Dedifferentiated amniotic fluid mesenchymal stem cell (primary cell): Measurements from ENCODE around the gene LIPT2.
A peak's percentile ranks its signal among the peaks of the same experiment; 100 is the strongest.
"Not testable (repeated sequence)": the region's sequence is repeated elsewhere in the genome, so short reads cannot be mapped to it uniquely, and the experiment has no call there.

ENCODE experiments used
- DNase-seq: peaks from one replicate; pipeline ENCODE4 v3.0.0-alpha.2; 2016; ENCODE audit errors: extremely low spot score

LIPT2 gene

DNA sequence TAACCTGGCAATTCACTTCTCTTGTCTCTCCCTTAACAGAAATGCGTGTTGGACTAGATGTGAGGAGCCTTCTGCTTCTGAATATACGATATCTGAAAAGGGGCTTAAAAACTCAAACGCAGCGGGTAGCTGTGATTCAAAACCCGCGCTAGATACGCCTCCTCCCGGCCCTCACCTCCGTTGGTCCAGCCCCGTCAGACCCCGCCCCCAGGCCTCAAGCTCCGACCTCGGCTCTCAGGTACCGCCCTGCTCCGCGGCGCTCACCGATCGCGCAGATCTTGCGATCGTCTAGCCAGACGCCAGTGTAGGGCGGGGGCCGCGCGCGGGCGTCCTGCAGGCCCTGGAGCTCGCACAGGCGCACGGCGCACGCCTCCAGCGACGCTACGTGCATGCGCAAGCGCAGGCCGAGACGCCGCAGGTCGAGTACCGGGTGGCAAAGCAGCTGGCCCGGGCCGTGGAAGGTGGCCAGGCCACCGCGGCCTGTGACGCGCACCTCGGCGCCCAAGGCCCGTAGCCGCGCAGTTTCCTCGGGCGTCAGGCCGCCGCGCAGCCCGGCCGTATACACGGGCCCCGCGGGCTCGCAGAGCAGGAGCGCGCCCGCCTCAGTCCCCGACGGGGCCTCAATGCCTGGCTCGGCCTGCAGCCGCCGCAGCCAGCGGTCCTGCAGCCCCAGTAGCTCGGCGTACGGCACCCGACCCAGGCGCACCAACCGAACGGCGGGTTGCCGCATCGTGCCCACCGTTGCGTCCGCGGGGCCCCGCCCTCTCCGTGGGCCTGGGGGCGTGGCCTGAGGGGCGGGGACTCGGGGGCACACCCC is at the start of gene LIPT2:
Gene LIPT2 (minus strand): TSS at position 751 of the 817 bp plus-strand sequence. CDS start 21 bp downstream, at position 730.
- peak; percentile 88 for DNase-seq

- no peak for DNase-seq
These were observed 47.9 kb upstream of the LIPT2 start for GRCh38 chr11:74541466-74541865.

GRCh38 chr11:74540270-74540669 is 46.7 kb upstream of the LIPT2 start:
- no peak for DNase-seq

DNA sequence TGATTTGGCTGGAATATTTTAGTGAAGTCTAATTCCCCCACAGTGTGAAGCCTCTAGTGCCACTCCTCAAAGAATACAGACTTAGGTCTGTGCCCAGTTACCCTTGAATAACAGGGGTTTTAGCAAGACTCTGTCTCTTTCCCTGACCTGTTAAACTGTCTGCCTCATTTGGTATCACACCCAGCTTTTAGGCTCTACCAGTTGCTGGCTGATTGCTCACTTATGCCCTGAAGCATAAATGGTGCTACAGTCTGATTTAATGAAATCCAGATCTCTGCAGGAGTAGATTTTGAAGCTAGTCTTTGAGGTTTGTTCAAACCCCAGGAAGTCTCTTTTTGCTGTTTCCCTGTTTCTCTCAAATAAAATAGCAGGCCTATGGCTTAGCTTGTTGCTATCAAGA is 45.2 kb upstream of the LIPT2 start:
- peak; percentile 52 for DNase-seq

DNA sequence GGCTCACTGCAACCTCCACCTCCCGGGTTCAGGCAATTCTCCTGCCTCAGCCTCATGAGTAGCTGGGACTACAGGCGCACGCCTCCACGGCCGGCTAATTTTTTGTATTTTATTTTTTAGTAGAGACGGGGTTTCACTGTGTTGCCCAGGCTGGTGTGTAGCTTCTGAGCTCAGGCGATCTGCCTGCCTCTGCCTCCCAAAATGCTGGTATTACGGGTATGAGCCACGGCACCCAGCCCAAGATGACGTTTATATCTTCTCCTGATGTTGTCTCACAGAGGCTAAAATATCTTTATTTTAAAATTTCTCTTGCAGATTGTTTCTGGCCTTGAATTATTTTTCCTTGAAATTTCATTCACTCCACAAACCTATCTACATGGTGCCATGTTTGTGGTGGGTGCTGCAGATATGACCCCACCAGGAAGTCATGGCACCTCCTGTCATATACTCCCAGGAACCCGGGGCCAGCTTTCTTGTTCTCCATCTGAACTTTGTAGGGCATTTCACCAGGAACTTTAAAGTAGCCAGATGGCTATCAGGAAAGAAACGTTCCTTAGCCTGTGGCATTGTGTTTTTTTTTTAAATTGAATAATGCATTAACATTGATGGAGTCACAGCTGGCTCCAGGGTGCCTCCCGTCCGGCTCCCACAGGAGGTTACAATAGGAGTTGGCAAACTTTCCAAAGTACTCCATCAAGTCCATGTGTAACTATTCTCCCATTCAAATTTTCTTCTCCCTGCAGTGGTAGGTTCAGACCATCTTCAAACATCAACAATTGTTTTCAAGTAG is 42.0 kb upstream of the LIPT2 start:
- no peak for DNase-seq

- DNase-seq = not testable (repeated sequence)
These were observed 41.4 kb upstream of the LIPT2 start for GRCh38 chr11:74534946-74535275.

GRCh38 chr11:74534216-74534945 is 40.9 kb upstream of the LIPT2 start:
- DNase-seq = no peak

DNA sequence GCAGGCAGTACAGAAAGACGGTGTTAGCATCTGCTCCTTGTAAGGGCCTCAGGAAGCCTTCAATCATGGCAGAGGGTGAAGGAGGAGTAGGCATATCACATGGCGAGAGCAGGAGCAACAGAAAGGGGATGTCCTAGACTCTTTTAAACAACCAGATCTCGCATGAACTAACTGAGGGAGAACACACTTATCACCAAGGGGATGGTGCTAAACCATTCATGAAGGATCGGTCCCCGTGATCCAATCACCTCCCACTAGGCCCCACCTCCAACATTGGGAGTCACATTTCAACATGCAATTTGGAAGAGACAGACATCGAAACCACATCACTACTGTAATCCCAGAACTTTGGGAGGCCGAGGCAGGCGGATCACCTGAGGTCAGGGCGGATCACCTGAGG is 39.9 kb upstream of the LIPT2 start:
- no peak for DNase-seq

DNA sequence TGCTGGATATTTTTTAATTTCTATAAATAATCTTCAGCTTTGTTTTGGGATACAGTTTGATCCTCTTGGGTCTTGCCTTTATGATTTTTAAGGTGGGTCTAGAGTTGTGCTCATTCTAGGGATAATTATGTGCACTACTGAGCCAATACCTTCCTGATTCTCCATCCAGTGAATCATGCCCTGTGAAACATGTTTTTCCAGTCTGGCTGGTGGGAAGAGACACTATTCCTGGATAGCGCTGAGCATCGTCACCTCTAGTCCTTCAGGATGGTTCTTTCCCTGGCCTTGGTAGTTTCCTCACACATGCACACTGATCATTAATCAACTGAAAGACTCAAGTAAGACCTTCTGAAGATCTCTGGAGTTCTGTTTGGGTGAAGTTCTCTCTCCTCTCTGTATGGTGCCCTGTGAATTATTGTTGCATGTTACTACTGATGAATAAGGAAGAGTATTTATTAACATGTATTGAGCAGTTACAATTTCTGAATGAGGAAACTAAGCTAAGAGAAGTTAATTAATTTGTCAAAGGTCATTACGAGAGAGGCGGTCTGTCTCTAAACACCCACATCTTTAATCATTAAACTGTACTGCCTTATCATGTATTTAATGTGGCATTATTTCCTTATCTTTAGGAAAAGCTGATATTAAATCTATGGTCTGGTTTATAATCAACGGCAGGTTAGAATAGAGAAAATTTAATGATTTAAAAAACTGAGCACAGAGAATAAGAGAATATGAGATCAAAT is 39.1 kb upstream of the LIPT2 start:
- no peak for DNase-seq

DNA sequence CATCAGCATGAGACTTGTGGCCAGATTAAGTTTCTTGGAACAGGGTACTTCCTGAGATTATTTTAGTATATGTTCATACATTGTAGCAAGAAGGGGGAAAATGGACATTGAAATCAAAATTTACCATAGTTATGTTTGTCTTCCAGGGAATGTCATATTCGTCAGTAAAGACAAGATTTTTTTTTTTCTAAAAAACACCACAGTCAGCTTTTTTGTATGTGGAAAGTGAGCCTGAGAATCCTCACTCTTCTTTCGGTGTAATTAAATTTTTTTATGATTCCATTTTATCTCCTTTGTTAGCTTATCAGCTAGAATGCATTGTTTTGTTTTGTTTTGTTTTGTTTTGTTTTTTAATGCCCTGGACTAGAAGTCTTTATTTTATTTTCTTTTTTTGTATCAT is 31.5 kb upstream of the LIPT2 start:
- no peak for DNase-seq

- DNase-seq = no peak
These were observed 31.0 kb upstream of the LIPT2 start for GRCh38 chr11:74524501-74524900.

GRCh38 chr11:74522776-74523175 is 29.3 kb upstream of the LIPT2 start:
- DNase-seq = peak; percentile 28

DNA sequence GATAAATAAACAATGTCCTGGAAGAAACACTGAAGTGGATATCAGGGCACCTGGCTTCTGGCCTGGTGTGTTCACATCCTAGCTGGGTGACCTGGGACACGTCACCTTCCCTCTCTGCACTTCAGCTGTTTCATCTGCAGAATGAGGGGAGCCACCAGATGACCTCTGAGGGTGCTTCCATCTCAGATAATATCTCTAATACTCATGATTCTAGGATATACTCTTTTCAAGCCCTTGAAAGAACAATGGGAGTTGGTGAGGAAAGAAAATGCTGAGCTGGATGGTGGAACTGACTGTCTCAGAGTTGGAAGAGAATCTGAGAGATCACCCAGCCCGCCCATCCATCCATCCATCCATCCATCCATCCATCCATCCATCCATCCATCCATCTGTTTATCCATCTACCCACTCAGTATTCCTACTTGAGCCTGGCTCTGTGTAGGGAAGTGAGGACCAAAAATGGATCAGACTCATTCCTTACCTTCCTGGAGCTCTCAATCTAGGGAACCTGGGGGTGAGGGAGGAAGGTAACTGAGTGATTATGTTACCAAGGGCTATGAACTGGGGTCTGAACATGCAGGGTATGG is 28.2 kb upstream of the LIPT2 start:
- DNase-seq = no peak

DNA sequence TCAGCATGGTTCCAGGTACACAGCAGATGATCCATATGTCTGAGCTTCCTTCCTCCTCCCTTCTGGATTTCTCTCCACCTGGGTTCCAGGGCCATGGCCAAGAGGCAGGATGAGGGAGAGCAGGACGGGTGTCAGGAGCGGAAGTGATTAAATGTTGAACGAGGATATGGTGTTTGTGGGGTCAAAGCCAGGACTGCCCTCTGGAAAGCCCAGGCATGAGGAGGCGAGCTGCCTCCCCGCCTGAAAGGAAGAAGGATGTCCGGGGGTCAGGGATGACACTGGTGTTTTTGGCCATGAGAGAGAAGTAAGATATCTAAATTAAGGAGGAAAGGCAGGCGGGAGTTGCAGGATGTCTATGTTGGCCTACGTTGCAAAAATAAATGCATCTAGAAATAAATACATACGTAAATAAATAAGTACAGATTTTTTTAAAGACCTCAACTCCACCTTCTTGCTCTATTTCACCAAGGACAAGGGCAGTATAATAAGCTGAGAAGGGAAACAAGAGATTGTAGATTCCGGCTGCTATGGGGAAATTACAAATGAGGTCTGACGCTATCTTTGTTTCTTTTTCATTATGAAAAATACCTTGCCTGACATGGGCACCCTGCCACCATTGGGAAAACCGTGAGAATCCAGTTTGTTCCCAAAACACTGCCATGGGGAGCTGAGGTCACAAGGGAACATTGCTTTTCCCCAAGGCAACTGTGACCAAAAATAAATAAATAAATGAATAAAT is 27.6 kb upstream of the LIPT2 start:
- DNase-seq = no peak

GRCh38 chr11:74520316-74520715 is 26.8 kb upstream of the LIPT2 start:
- DNase-seq = no peak

- no peak for DNase-seq
These were observed 26.2 kb upstream of the LIPT2 start for GRCh38 chr11:74519710-74520109.

GRCh38 chr11:74517592-74517991 is 24.1 kb upstream of the LIPT2 start:
- not testable (repeated sequence) for DNase-seq

DNA sequence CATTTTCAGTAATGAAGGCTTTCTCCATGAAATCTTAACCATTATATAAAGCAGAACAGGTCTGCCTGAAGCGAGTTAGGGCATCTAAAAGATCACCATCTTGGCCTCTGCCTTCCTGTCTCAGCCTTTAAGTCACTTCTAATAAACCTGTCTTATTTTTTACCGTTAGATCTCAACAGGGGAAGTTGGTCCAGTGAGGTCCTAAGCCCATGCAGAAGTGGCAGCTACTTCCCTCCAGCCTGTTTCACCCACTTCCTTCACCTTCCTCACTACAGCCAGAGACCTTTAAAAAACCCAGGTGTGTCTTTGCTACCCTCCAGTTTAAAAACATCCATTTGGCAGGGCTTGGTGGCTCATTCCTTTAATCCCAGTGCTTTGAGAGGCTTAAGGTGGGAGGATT is 14.1 kb upstream of the LIPT2 start:
- DNase-seq = no peak

DNA sequence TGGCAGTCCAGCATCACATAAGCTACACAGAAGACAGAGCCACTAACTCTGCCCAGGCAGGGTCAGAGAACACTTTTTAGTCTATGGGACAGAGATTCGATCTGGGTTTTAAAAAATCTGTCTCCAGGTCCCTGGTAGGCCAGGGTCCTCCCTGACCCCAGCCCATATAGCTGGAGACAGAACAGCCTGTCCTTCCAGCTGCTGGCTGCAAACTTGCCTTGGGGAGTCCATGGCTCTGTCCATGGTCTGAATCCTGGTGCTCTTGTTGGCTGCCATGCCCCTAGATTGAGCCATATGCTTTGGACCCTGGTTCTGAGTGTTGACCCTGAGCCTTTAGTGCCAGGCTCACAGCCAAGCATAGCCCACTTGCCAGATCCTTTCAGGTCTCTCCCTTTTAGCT is 13.3 kb upstream of the LIPT2 start:
- DNase-seq = no peak

- DNase-seq = no peak
These were observed 12.4 kb upstream of the LIPT2 start for GRCh38 chr11:74505911-74506310.
